Liver (tissue), 9 donors: ENCODE data around the gene WNT11. TPM values are rescaled to one million over a fixed set of nuclear protein-coding genes. Genes with fewer than 3 reads are reported as not detected.

Experiments used
- DNase-seq: peaks from one replicate; pipeline ENCODE4 v3.0.0-alpha.2; 2017; ENCODE audit warnings: low spot score
- H3K27ac ChIP-seq, 2 donors: one replicate each; pipeline ENCODE4 v1.7.0; 2013; ENCODE audit warnings: inconsistent platforms in 2 of 2, low read length in 2 of 2, control low read depth in 1 of 2, low read depth in 1 of 2, mild to moderate bottlenecking in 1 of 2
- H3K27me3 ChIP-seq, 4 donors: one replicate each; pipeline versions ENCODE4 v1.6.1 to v1.7.0; 2013; ENCODE audit warnings: low read length in 3 of 4, inconsistent platforms in 1 of 4, mild to moderate bottlenecking in 1 of 4, moderate library complexity in 1 of 4; ENCODE audit not compliant: control insufficient read depth in 4 of 4, insufficient read depth in 4 of 4
- H3K36me3 ChIP-seq, 4 donors: one replicate each; pipeline versions ENCODE4 v1.6.1 to v1.7.0; 2013; ENCODE audit warnings: low read length in 3 of 4, mild to moderate bottlenecking in 3 of 4, low read depth in 1 of 4, moderate library complexity in 1 of 4; ENCODE audit not compliant: control insufficient read depth in 4 of 4, insufficient read depth in 3 of 4
- H3K4me1 ChIP-seq, 4 donors: one replicate each; pipeline versions ENCODE4 v1.6.1 to v1.7.0; 2013; ENCODE audit warnings: low read length in 3 of 4, mild to moderate bottlenecking in 3 of 4, moderate library complexity in 1 of 4; ENCODE audit not compliant: control insufficient read depth in 4 of 4, insufficient read depth in 4 of 4
- H3K4me3 ChIP-seq, 3 donors: one replicate each; pipeline versions ENCODE4 v1.6.1 to v1.7.0; 2013; ENCODE audit warnings: low read length in 3 of 3, control low read depth in 1 of 3, low read depth in 1 of 3, mild to moderate bottlenecking in 1 of 3
- H3K9ac ChIP-seq, 2 donors: one replicate each; pipeline ENCODE4 v1.7.0; 2013; ENCODE audit warnings: low read length in 2 of 2, mild to moderate bottlenecking in 2 of 2, moderate library complexity in 2 of 2, control low read depth in 1 of 2, low read depth in 1 of 2
- H3K9me3 ChIP-seq, 4 donors: one replicate each; pipeline versions ENCODE4 v1.6.1 to v1.7.0; 2013; ENCODE audit warnings: low read length in 3 of 4; ENCODE audit not compliant: control insufficient read depth in 4 of 4
- ATF3 ChIP-seq: IDR thresholded peaks from 2 replicates; pipeline ENCODE4 v1.6.1; 2016; ENCODE audit warnings: antibody characterized with exemption
- EGR1 ChIP-seq, 2 donors: IDR thresholded peaks; 2 replicates each; pipeline ENCODE4 v1.6.1; 2016 to 2018; ENCODE audit warnings: antibody characterized with exemption in 2 of 2, low read depth in 2 of 2
- FOXA1 ChIP-seq: IDR thresholded peaks from 2 replicates; pipeline ENCODE4 v1.6.1; 2016; ENCODE audit warnings: antibody characterized with exemption
- FOXA2 ChIP-seq: IDR thresholded peaks from 2 replicates; pipeline ENCODE4 v1.6.1; 2016; ENCODE audit warnings: antibody characterized with exemption
- GABPA ChIP-seq, 2 donors: IDR thresholded peaks in 1 of 2; conservative IDR thresholded peaks in 1 of 2; 2 replicates each; pipeline ENCODE4 v1.6.1; 2016; ENCODE audit warnings: antibody characterized with exemption in 2 of 2, mild to moderate bottlenecking in 1 of 2, moderate library complexity in 1 of 2
- HNF4A ChIP-seq, 2 donors: conservative IDR thresholded peaks; 2 replicates each; pipeline ENCODE4 v1.6.1; 2016; ENCODE audit warnings: antibody characterized with exemption in 2 of 2, mild to moderate bottlenecking in 2 of 2
- JUND ChIP-seq, 2 donors: IDR thresholded peaks; 2 replicates each; pipeline ENCODE4 v1.6.1; 2016; ENCODE audit warnings: antibody characterized with exemption in 2 of 2
- MAX ChIP-seq: IDR thresholded peaks from 2 replicates; pipeline ENCODE4 v1.6.1; 2016; ENCODE audit warnings: antibody characterized with exemption
- NR2F2 ChIP-seq: IDR thresholded peaks from 2 replicates; pipeline ENCODE4 v1.6.1; 2016; ENCODE audit warnings: antibody characterized with exemption
- RAD21 ChIP-seq, 2 donors: IDR thresholded peaks; 2 replicates each; pipeline ENCODE4 v1.6.1; 2016; ENCODE audit warnings: antibody characterized with exemption in 2 of 2, mild to moderate bottlenecking in 2 of 2
- REST ChIP-seq: IDR thresholded peaks from 2 replicates; pipeline ENCODE4 v1.6.1; 2016; ENCODE audit warnings: antibody characterized with exemption, mild to moderate bottlenecking
- RXRA ChIP-seq, 2 donors: IDR thresholded peaks; 2 replicates each; pipeline ENCODE4 v1.6.1; 2017 to 2018; ENCODE audit warnings: antibody characterized with exemption in 2 of 2, mild to moderate bottlenecking in 1 of 2
- SP1 ChIP-seq: IDR thresholded peaks from 2 replicates; pipeline ENCODE4 v1.6.1; 2018; ENCODE audit warnings: antibody characterized with exemption, mild to moderate bottlenecking
- TAF1 ChIP-seq: conservative IDR thresholded peaks from 2 replicates; pipeline ENCODE4 v1.6.1; 2016; ENCODE audit warnings: antibody characterized with exemption, mild to moderate bottlenecking
- YY1 ChIP-seq: IDR thresholded peaks from 2 replicates; pipeline ENCODE4 v1.6.1; 2016; ENCODE audit warnings: antibody characterized with exemption, mild to moderate bottlenecking
- ZBTB33 ChIP-seq: IDR thresholded peaks from 2 replicates; pipeline ENCODE4 v1.6.1; 2016; ENCODE audit warnings: antibody characterized with exemption
- WGBS: extraction: QIAGEN DNeasy Blood & Tissue Kit; methylation state at CpG from one replicate; pipeline ENCODE4 v1.1.7; 2013; 5-methylcytosine and 5-hydroxymethylcytosine counted together
- polyA plus RNA-seq, 2 donors: library from polyadenylated mRNA; stranded (reverse) in 1 of 2; unstranded in 1 of 2; fragments of 200-250 nt in 1 of 2; fragments of >200 nt in 1 of 2; fragmentation: Nextera tagmentation in 1 of 2; extraction: Ambion mirVana in 1 of 2; gene quantifications; one replicate each; pipeline versions ENCODE4 v1.2.1 to v1.2.3, GENCODE V29; 2013 to 2015
- total RNA-seq, 2 donors: library from RNA; depleted of rRNA; stranded (reverse); fragments of >200 nt; gene quantifications; one replicate each; pipeline ENCODE4 v1.2.3, GENCODE V29; 2014
- TF ChIP-seq, protein P1 (sequence below): fragments of 150-350 bp; IDR thresholded peaks from 2 replicates; pipeline ENCODE4 v1.5.1; 2017; ENCODE audit warnings: improper control_type of control experiment, low read depth, low read length; ENCODE audit not compliant: missing input control
- donor health status: healthy.
- donor health status: healthy.
- donor health status: healthy.
- donor health status: healthy.
- donor health status: healthy.

The WNT11 gene
- total and polyA plus RNA-seq, 4 donors, result 1.1 to 4.8 (median 2.5) TPM

DNA sequence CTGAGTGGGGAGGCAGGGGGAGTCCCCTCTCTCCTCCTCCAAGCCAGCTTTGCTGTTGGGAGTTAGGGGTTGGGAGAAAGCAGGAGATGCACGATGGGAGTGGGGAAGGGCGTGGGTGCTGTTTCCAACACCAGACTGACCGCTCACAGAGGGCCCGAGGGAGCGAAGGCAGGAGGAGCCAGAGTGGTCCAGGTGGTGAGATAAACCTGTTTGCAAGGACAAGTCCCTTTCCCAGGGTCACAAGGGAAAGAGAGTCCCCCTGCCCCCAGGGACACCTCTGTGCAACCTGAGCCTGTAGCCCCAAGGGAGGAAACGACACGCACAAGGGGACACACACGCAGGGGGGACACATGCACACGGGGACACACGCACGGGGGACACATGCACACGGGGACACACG is 42.2 kb downstream of the WNT11 start:
- WGBS, result 83% methylated on average over 13 of the region's 13 CpGs
- Histone ChIP-seq H3K4me1 (no peaks in the 10 kb centered on the region), H3K4me3 (no peak overlapping the region), H3K27ac (no peak overlapping the region), H3K27me3 (no peaks in the 10 kb centered on the region), H3K36me3 (no peaks in the 10 kb centered on the region), H3K9ac (no peak overlapping the region), H3K9me3 (no peaks in the 10 kb centered on the region)
- TF ChIP-seq REST, result no peak
- TF ChIP-seq, protein P1, sequence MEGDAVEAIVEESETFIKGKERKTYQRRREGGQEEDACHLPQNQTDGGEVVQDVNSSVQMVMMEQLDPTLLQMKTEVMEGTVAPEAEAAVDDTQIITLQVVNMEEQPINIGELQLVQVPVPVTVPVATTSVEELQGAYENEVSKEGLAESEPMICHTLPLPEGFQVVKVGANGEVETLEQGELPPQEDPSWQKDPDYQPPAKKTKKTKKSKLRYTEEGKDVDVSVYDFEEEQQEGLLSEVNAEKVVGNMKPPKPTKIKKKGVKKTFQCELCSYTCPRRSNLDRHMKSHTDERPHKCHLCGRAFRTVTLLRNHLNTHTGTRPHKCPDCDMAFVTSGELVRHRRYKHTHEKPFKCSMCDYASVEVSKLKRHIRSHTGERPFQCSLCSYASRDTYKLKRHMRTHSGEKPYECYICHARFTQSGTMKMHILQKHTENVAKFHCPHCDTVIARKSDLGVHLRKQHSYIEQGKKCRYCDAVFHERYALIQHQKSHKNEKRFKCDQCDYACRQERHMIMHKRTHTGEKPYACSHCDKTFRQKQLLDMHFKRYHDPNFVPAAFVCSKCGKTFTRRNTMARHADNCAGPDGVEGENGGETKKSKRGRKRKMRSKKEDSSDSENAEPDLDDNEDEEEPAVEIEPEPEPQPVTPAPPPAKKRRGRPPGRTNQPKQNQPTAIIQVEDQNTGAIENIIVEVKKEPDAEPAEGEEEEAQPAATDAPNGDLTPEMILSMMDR, result no peak
- TF ChIP-seq FOXA2, result no peak
- no peak for TF ChIP-seq ATF3
- TF ChIP-seq SP1, result no peak
- no peak for TF ChIP-seq RAD21 (IDR thresholded peaks at IDR 0.05)
- TF ChIP-seq EGR1 (IDR thresholded peaks at IDR 0.05; ENCODE audit: low read depth in 2 of 2), result no peak
- DNase-seq, result no peak

GRCh38 chr11:76163289-76163880 is 42.9 kb downstream of the WNT11 start:
- no peak overlapping the region for H3K27ac ChIP-seq
- H3K4me1 ChIP-seq, result no peaks in the 10 kb centered on the region
- H3K27me3 ChIP-seq, result no peaks in the 10 kb centered on the region
- no peaks in the 10 kb centered on the region for H3K9me3 ChIP-seq
- no peak overlapping the region for H3K4me3 ChIP-seq
- TF ChIP-seq GABPA (IDR thresholded peaks at IDR 0.05 in 1 of 2, conservative IDR thresholded peaks at IDR 0.05 in 1 of 2) (no peak), RXRA (IDR thresholded peaks at IDR 0.05) (no peak), HNF4A (conservative IDR thresholded peaks at IDR 0.05) (no peak), MAX (no peak), YY1 (no peak), EGR1 (IDR thresholded peaks at IDR 0.05; ENCODE audit: low read depth in 2 of 2) (no peak), SP1 (no peak), TAF1 (no peak), NR2F2 (no peak), ZBTB33 (no peak), FOXA1 (no peak), JUND (IDR thresholded peaks at IDR 0.05) (no peak), RAD21 (IDR thresholded peaks at IDR 0.05) (no peak)
- TF ChIP-seq, protein P1, result no peak
- H3K36me3 ChIP-seq, result no peaks in the 10 kb centered on the region
- DNase-seq, result no peak
- no peak overlapping the region for H3K9ac ChIP-seq
- WGBS, result 95% methylated on average over 11 of the region's 11 CpGs
